Measurements from ENCODE around the gene SAMD4A.

SAMD4A gene

GRCh38 chr14:54760866-54761575, 194.1 kb downstream of the SAMD4A start:
- no peak for DNase-seq (ENCODE audit: low read depth in 2 of 2)

- DNase-seq (ENCODE audit: low read depth in 2 of 2), result no peak
Measured at GRCh38 chr14:54761835-54762234, 194.9 kb downstream of the SAMD4A start.

GRCh38 chr14:54762296-54762695, 195.4 kb downstream of the SAMD4A start:
- DNase-seq (ENCODE audit: low read depth in 2 of 2), result no peak

GRCh38 chr14:54763761-54764160, 196.8 kb downstream of the SAMD4A start:
- no peak for DNase-seq (ENCODE audit: low read depth in 2 of 2)

GRCh38 chr14:54766276-54767138, 199.6 kb downstream of the SAMD4A start:
- DNase-seq (ENCODE audit: low read depth in 2 of 2), result no peak

GRCh38 chr14:54767139-54767431, 200.2 kb downstream of the SAMD4A start:
- no peak for DNase-seq (ENCODE audit: low read depth in 2 of 2)

- no peak for DNase-seq (ENCODE audit: low read depth in 2 of 2)
Measured at GRCh38 chr14:54767450-54767849, 200.5 kb downstream of the SAMD4A start.

GRCh38 chr14:54768501-54769129, 201.7 kb downstream of the SAMD4A start:
- no peak for DNase-seq (ENCODE audit: low read depth in 2 of 2)

- no peak for DNase-seq (ENCODE audit: low read depth in 2 of 2)
Measured at GRCh38 chr14:54769951-54770863, 203.3 kb downstream of the SAMD4A start.

- DNase-seq (ENCODE audit: low read depth in 2 of 2), result no peak
Measured at GRCh38 chr14:54771411-54772027, 204.6 kb downstream of the SAMD4A start.

GRCh38 chr14:54772451-54772881, 205.5 kb downstream of the SAMD4A start:
- no peak for DNase-seq (ENCODE audit: low read depth in 2 of 2)

GRCh38 chr14:54773171-54774006, 206.5 kb downstream of the SAMD4A start:
- DNase-seq (ENCODE audit: low read depth in 2 of 2), result peak; percentile 99

- no peak for DNase-seq (ENCODE audit: low read depth in 2 of 2)
Measured at GRCh38 chr14:54774824-54775223, 207.9 kb downstream of the SAMD4A start.

- DNase-seq (ENCODE audit: low read depth in 2 of 2), result no peak
Measured at GRCh38 chr14:54775486-54776140, 208.7 kb downstream of the SAMD4A start.

GRCh38 chr14:54776361-54777001, 209.6 kb downstream of the SAMD4A start:
- peak; percentile 62 to 67 for DNase-seq (ENCODE audit: low read depth in 2 of 2)

GRCh38 chr14:54777395-54777794, 210.5 kb downstream of the SAMD4A start:
- DNase-seq (ENCODE audit: low read depth in 2 of 2), result no peak

- no peak for DNase-seq (ENCODE audit: low read depth in 2 of 2)
Measured at GRCh38 chr14:54778618-54779345, 211.9 kb downstream of the SAMD4A start.

- DNase-seq (ENCODE audit: low read depth in 2 of 2), result no peak
Measured at GRCh38 chr14:54781080-54781479, 214.2 kb downstream of the SAMD4A start.

Measured in fibroblast of skin of left biceps (primary cell).